Omental fat pad (tissue), 4 donors: ENCODE results near the gene CTSW. TPM values are rescaled to one million over a fixed set of nuclear protein-coding genes. Genes with fewer than 3 reads are reported as not detected.

Experiments
- ATAC-seq: fragments of 150-250 bp; one replicate; pipeline ENCODE4 v1.9.1; 2016; ENCODE audit warnings: mild to moderate bottlenecking, moderate library complexity; ENCODE audit not compliant: low FRiP score
- DNase-seq: peaks from one replicate; pipeline ENCODE4 v3.0.0-alpha.2; 2019; ENCODE audit warnings: low spot score
- total RNA-seq, 4 donors: library from RNA; depleted of rRNA; stranded (reverse); fragments of >200 nt; gene quantifications; one replicate each; pipeline ENCODE4 v1.1.0, GENCODE V29; 2016
- TF ChIP-seq, protein P1 (sequence below), 3 donors: fragments of 450-650 bp; IDR thresholded peaks; one replicate each; pipeline ENCODE4 v1.5.1; 2016 to 2017; ENCODE audit warnings: antibody characterized with exemption in 3 of 3, mild to moderate bottlenecking in 3 of 3, moderate library complexity in 2 of 3

CTSW gene
- total RNA-seq, 4 donors from 2014 or later = 1.6 to 3.9 (median 2.8) TPM

- TF ChIP-seq, protein P1, sequence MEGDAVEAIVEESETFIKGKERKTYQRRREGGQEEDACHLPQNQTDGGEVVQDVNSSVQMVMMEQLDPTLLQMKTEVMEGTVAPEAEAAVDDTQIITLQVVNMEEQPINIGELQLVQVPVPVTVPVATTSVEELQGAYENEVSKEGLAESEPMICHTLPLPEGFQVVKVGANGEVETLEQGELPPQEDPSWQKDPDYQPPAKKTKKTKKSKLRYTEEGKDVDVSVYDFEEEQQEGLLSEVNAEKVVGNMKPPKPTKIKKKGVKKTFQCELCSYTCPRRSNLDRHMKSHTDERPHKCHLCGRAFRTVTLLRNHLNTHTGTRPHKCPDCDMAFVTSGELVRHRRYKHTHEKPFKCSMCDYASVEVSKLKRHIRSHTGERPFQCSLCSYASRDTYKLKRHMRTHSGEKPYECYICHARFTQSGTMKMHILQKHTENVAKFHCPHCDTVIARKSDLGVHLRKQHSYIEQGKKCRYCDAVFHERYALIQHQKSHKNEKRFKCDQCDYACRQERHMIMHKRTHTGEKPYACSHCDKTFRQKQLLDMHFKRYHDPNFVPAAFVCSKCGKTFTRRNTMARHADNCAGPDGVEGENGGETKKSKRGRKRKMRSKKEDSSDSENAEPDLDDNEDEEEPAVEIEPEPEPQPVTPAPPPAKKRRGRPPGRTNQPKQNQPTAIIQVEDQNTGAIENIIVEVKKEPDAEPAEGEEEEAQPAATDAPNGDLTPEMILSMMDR (IDR thresholded peaks at IDR 0.05) = no peak
- no peak for DNase-seq
- no peak for ATAC-seq
These were observed 49.0 kb downstream of the CTSW start for GRCh38 chr11:65928667-65929066.

DNA sequence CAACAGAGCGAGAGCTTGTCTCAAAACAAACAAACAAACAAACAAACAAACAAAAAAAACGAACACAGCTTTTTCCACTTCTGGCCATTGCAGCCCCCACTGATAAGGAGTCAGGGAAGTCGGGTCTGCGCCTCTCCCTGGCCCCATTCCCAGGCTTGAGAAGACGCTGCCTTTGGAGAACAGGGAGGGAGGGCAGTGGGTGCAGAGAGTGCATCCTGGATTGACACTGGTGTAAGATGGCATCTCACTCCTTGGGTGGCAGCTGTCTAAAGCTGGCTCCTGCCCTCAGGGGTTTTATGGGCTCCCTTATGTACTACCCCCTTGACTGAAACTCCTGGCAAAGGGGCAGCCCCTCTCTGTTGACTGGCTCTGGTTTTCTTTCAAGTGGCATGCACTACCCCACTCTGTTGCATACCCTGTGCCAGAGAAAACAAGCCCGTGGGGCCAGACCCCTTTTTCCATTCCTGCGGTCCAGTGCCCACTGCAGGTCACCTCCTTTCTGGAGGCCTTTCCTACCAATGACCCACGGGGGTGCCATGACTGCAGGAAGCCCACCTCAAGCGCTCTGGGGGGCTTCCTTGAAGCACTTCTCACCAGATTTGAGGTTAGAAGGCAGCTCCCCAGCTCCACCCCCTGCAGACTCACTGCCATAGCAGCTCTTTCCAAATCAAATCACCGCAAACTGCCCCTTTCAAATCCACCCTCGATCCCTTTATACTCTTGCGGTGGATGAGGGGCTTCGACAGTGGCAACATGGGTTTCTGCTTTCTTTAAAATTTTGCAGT, 52.3 kb downstream of the CTSW start:
- no peak for DNase-seq
- no peak for ATAC-seq
- TF ChIP-seq, protein P1 (IDR thresholded peaks at IDR 0.05) = no peak

GRCh38 chr11:65932558-65932919, 52.9 kb downstream of the CTSW start:
- DNase-seq (no peak), ATAC-seq (no peak)
- TF ChIP-seq, protein P1 (IDR thresholded peaks at IDR 0.05) = no peak

Other genes starting within 250 kb of the CTSW start
- gene SIPA1, start 241.7 kb upstream of the CTSW start, total RNA-seq = 10 to 100 TPM; 19.3 to 60.5 (median 33.3) TPM
- gene RELA, start 216.9 kb upstream of the CTSW start, total RNA-seq = 10 to 100 TPM; 37.8 to 72.7 (median 46.8) TPM
- 10 to 100 TPM; 39.8 to 48.2 (median 44.7) TPM for gene KAT5, start 167.6 kb upstream of the CTSW start, total RNA-seq
- gene RNASEH2C, start 159.0 kb upstream of the CTSW start, total RNA-seq = 100 to 1,000 TPM in 3 of 4 donors, 10 to 100 TPM in 1; 89.7 to 192 (median 125) TPM
- 10 to 100 TPM; 15.4 to 32.8 (median 30.9) TPM for gene AP5B1, start 98.9 kb upstream of the CTSW start, total RNA-seq
- gene OVOL1, start 92.8 kb upstream of the CTSW start, total RNA-seq = not detected
- 1 to 10 TPM in 2 of 4 donors, under 1 TPM in 2; 0.79 to 1.6 (median 1.1) TPM for gene SNX32, start 45.9 kb upstream of the CTSW start, total RNA-seq
- 100 to 1,000 TPM; 485 to 798 (median 586) TPM for gene CFL1, start 21.7 kb upstream of the CTSW start, total RNA-seq
- 10 to 100 TPM; 25.9 to 60.8 (median 28.8) TPM for gene MUS81, start 19.4 kb upstream of the CTSW start, total RNA-seq
- 10 to 100 TPM; 39.4 to 81.8 (median 66.1) TPM for gene EFEMP2, start 7.0 kb upstream of the CTSW start, total RNA-seq
- gene FIBP, start 8.6 kb downstream of the CTSW start, total RNA-seq = 10 to 100 TPM; 48.8 to 66.4 (median 54.6) TPM
- gene CCDC85B, start 10.8 kb downstream of the CTSW start, total RNA-seq = 10 to 100 TPM; 40.2 to 85.9 (median 59.4) TPM
- gene FOSL1, start 20.6 kb downstream of the CTSW start, total RNA-seq = 100 to 1,000 TPM in 2 of 4 donors, 10 to 100 TPM in 1, 1 to 10 TPM in 1; 2.8 to 223 (median 57.0) TPM
- 10 to 100 TPM; 14.0 to 18.8 (median 17.5) TPM for gene C11orf68, start 39.2 kb downstream of the CTSW start, total RNA-seq
- 10 to 100 TPM; 53.0 to 88.6 (median 72.5) TPM for gene DRAP1, start 39.6 kb downstream of the CTSW start, total RNA-seq
- under 1 TPM in 1 of 4 donors, not detected in 3; 0.24 TPM for gene TSGA10IP, start 65.6 kb downstream of the CTSW start, total RNA-seq
- gene SART1, start 81.9 kb downstream of the CTSW start, total RNA-seq = 10 to 100 TPM; 22.5 to 62.4 (median 47.1) TPM
- 10 to 100 TPM; 24.6 to 58.2 (median 28.8) TPM for gene EIF1AD, start 122.3 kb downstream of the CTSW start, total RNA-seq
- gene BANF1, start 122.7 kb downstream of the CTSW start, total RNA-seq = 10 to 100 TPM; 24.6 to 40.8 (median 33.0) TPM
- 1 to 10 TPM in 2 of 4 donors, not detected in 2; 1.6 to 6.2 TPM for gene CST6, start 132.2 kb downstream of the CTSW start, total RNA-seq
- gene CATSPER1, start 146.6 kb downstream of the CTSW start, total RNA-seq = under 1 TPM in 2 of 4 donors, not detected in 2; 0.24 to 0.69 TPM
- gene GAL3ST3, start 169.3 kb downstream of the CTSW start, total RNA-seq = 1 to 10 TPM in 1 of 4 donors, under 1 TPM in 1, not detected in 2; 0.19 to 1.2 TPM
- gene SF3B2, start 172.5 kb downstream of the CTSW start, total RNA-seq = 100 to 1,000 TPM in 3 of 4 donors, 10 to 100 TPM in 1; 98.9 to 173 (median 140) TPM
- 10 to 100 TPM; 24.5 to 41.1 (median 38.0) TPM for gene PACS1, start 190.4 kb downstream of the CTSW start, total RNA-seq